Ovary (tissue), 9 donors: ENCODE measurements around the gene PRR19. TPM values are rescaled to one million over a fixed set of nuclear protein-coding genes. Genes with fewer than 3 reads are reported as not detected.

Experiments used
- DNase-seq, 5 donors: peaks; one replicate each; pipeline ENCODE4 v3.0.0-alpha.2; 2019 to 2020
- H3K27ac ChIP-seq, 2 donors: fragments of 200-600 bp; one replicate each; pipeline versions ENCODE4 v1.5.1 to v1.8.0; 2019 to 2022
- H3K27me3 ChIP-seq: fragments of 200-600 bp; one replicate; pipeline ENCODE4 v1.8.0; 2022
- H3K36me3 ChIP-seq: fragments of 200-600 bp; sonication (generic); one replicate; pipeline ENCODE4 v1.5.1; 2019
- H3K4me1 ChIP-seq: one replicate; pipeline ENCODE4 v1.8.1; 2013; ENCODE audit warnings: mild to moderate bottlenecking, moderate library complexity; ENCODE audit not compliant: insufficient read depth
- H3K4me3 ChIP-seq: fragments of 200-600 bp; sonication (generic); one replicate; pipeline ENCODE4 v1.5.1; 2017
- H3K9me3 ChIP-seq, 2 donors: fragments of 200-600 bp in 1 of 2; sonication (generic) in 1 of 2; one replicate each; pipeline versions ENCODE4 v1.5.1 to v1.8.1; 2013 to 2019; ENCODE audit warnings: mild to moderate bottlenecking in 1 of 2, moderate library complexity in 1 of 2
- EP300 ChIP-seq: sonication (generic); formaldehyde crosslinking; IDR thresholded peaks from one replicate; pipeline ENCODE4 v1.6.1; 2017; ENCODE audit warnings: antibody characterized with exemption
- POLR2A ChIP-seq: fragments of 450-650 bp; IDR thresholded peaks from one replicate; pipeline ENCODE4 v1.6.1; 2017; ENCODE audit warnings: antibody characterized with exemption, mild to moderate bottlenecking, moderate library complexity
- WGBS, 3 donors: extraction: QIAGEN DNeasy Blood & Tissue Kit in 1 of 3; methylation state at CpG; one replicate each; pipeline versions ENCODE4 v1.1.5 to v1.1.7; 2013 to 2017; 5-methylcytosine and 5-hydroxymethylcytosine counted together
- intact Hi-C, 4 donors: fragments of 100-400 bp; cut with DNase I; formaldehyde crosslinking; loops; one replicate each; pipeline versions ENCODE4 v1.11.0 to v1.15.1; 2022 to 2023
- microRNA-seq, 3 donors: library from miRNA; unstranded; fragments of <30 nt; microRNA quantifications; one replicate each; pipeline versions ENCODE4 to v1.2.0, GENCODE V29; 2019 to 2020
- polyA plus RNA-seq, 2 donors: library from polyadenylated mRNA; stranded (reverse); fragments of 200-250 nt in 1 of 2; fragments of 350-450 nt in 1 of 2; fragmentation: Illumina TruSeq in 1 of 2; extraction: RNeasy Lipid Tissue Mini Kit (QIAGEN cat#74804) in 1 of 2; gene quantifications; one replicate each; pipeline ENCODE4 v1.2.3, GENCODE V29; 2013 to 2014
- small RNA-seq: library from RNA; depleted of rRNA; stranded (forward); fragments of <200 nt; gene quantifications from one replicate; pipeline ENCODE3, GENCODE V24; 2016
- total RNA-seq, 7 donors: library from RNA; depleted of rRNA in 2 of 7; stranded (reverse); fragments of >200 nt in 2 of 7; fragmentation: NEBNext Ultra II Directional in 3 of 7; extraction: Animal tissue kit (Norgen Biotek cat#: 25700) in 3 of 7; gene quantifications; one replicate each; pipeline versions ENCODE4 v1.1.0 to v1.2.4, GENCODE V29; 2016 to 2023
- TF ChIP-seq, protein P1 (sequence below), 3 donors: fragments of 450-650 bp in 2 of 3; fragments of 200-600 bp in 1 of 3; IDR thresholded peaks; one replicate each; pipeline versions ENCODE4 v1.5.1 to v1.8.0; 2016 to 2022; ENCODE audit warnings: antibody characterized with exemption in 3 of 3, mild to moderate bottlenecking in 1 of 3
- donor health status: DM: no; HTN: no; CAD: no; lungs with moderate emphysema.
- donor health status: DM: no; HTN: no; CAD: no.
- donor health status: Bipolar disorder and iron deficiency.
- donor health status: DM: yes; HTN: yes; CAD: no.
- donor health status: DM: no; HTN: no; CAD: no.
- donor health status: DM: yes; HTN: yes; CAD: no.

PRR19 gene
- total and polyA plus RNA-seq, 9 donors = 0.58 to 2.9 (median 0.77) TPM; not detected in 2

- H3K27ac ChIP-seq = no peak overlapping the region
- no peak overlapping the region for H3K4me3 ChIP-seq
- 90 to 94% (median 91%) methylated on average over 19 to 29 of the region's 29 CpGs for WGBS, 3 donors
- H3K27me3 ChIP-seq = no peaks in the 10 kb centered on the region
- H3K4me1 ChIP-seq = no peaks in the 10 kb centered on the region
- intact Hi-C loops = no loop called here
- H3K9me3 ChIP-seq = no peaks in the 10 kb centered on the region
- H3K36me3 ChIP-seq = no peaks in the 10 kb centered on the region
- TF ChIP-seq EP300 (no peak), POLR2A (no peak)
- TF ChIP-seq, protein P1, sequence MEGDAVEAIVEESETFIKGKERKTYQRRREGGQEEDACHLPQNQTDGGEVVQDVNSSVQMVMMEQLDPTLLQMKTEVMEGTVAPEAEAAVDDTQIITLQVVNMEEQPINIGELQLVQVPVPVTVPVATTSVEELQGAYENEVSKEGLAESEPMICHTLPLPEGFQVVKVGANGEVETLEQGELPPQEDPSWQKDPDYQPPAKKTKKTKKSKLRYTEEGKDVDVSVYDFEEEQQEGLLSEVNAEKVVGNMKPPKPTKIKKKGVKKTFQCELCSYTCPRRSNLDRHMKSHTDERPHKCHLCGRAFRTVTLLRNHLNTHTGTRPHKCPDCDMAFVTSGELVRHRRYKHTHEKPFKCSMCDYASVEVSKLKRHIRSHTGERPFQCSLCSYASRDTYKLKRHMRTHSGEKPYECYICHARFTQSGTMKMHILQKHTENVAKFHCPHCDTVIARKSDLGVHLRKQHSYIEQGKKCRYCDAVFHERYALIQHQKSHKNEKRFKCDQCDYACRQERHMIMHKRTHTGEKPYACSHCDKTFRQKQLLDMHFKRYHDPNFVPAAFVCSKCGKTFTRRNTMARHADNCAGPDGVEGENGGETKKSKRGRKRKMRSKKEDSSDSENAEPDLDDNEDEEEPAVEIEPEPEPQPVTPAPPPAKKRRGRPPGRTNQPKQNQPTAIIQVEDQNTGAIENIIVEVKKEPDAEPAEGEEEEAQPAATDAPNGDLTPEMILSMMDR (IDR thresholded peaks at IDR 0.05) = no peak
- no peak for DNase-seq
Observed at GRCh38 chr19:42353341-42354015, 51.5 kb downstream of the PRR19 start.

GRCh38 chr19:42355896-42356295 is 54.0 kb downstream of the PRR19 start:
- H3K36me3 ChIP-seq = no peaks in the 10 kb centered on the region
- H3K4me3 ChIP-seq = no peak overlapping the region
- no peaks in the 10 kb centered on the region for H3K9me3 ChIP-seq
- H3K27ac ChIP-seq = no peak overlapping the region
- H3K4me1 ChIP-seq = no peaks in the 10 kb centered on the region
- 91 to 98% (median 94%) methylated on average over 9 to 12 of the region's 12 CpGs for WGBS, 3 donors
- H3K27me3 ChIP-seq = no peaks in the 10 kb centered on the region
- TF ChIP-seq EP300 = no peak
- no peak for TF ChIP-seq POLR2A
- TF ChIP-seq, protein P1 (IDR thresholded peaks at IDR 0.05) = no peak
- DNase-seq = no peak
- intact Hi-C loops = no loop called here

GRCh38 chr19:42356686-42357085 is 54.8 kb downstream of the PRR19 start:
- Histone ChIP-seq H3K4me3 (no peak overlapping the region), H3K36me3 (no peaks in the 10 kb centered on the region)

GRCh38 chr19:42357290-42357689 is 55.4 kb downstream of the PRR19 start:
- Histone ChIP-seq H3K4me1 (no peaks in the 10 kb centered on the region), H3K27me3 (no peaks in the 10 kb centered on the region), H3K36me3 (no peaks in the 10 kb centered on the region), H3K9me3 (no peaks in the 10 kb centered on the region), H3K27ac (no peak overlapping the region), H3K4me3 (no peak overlapping the region)
- TF ChIP-seq EP300 = no peak
- TF ChIP-seq, protein P1 (IDR thresholded peaks at IDR 0.05) = no peak
- TF ChIP-seq POLR2A = no peak
- intact Hi-C loops = no loop called here
- 77 to 80% (median 79%) methylated on average over 12 of the region's 12 CpGs for WGBS, 3 donors
- no peak for DNase-seq

More at GRCh38 chr19:42356686-42357085, 54.8 kb downstream of the PRR19 start:
- Histone ChIP-seq H3K27ac (no peak overlapping the region), H3K4me1 (no peaks in the 10 kb centered on the region), H3K27me3 (no peaks in the 10 kb centered on the region), H3K9me3 (no peaks in the 10 kb centered on the region)
- DNase-seq = no peak
- intact Hi-C loops = no loop called here
- 96 to 98% (median 97%) methylated on average over 15 of the region's 15 CpGs for WGBS, 3 donors
- TF ChIP-seq POLR2A = no peak
- no peak for TF ChIP-seq EP300
- TF ChIP-seq, protein P1 (IDR thresholded peaks at IDR 0.05) = no peak

Small RNAs within 50 kb of the gene (microRNA-seq; reads per million reads assigned to microRNA genes)
- 0 reads per million in 3 donors for gene MIR8077

Small RNAs within 50 kb of the gene (small RNA-seq; reads per million reads assigned to genes)
- gene MIR8077 = not detected

Other genes starting within 250 kb of the PRR19 start
- gene GRIK5, start 231.9 kb upstream of the PRR19 start, total RNA-seq = 10 to 100 TPM in 2 of 7 donors, 1 to 10 TPM in 5; 1.7 to 16.3 (median 3.7) TPM
- gene GRIK5, start 231.9 kb upstream of the PRR19 start, polyA plus RNA-seq = 1 to 10 TPM; 2.9 to 5.3 TPM
- gene ZNF574, start 226.0 kb upstream of the PRR19 start, total RNA-seq = 10 to 100 TPM; 10.3 to 24.6 (median 18.2) TPM
- gene ZNF574, start 226.0 kb upstream of the PRR19 start, polyA plus RNA-seq = 10 to 100 TPM in 1 of 2 donors, 1 to 10 TPM in 1; 2.4 to 14.9 TPM
- 1 to 10 TPM in 4 of 7 donors, under 1 TPM in 2, not detected in 1; 0.72 to 4.3 (median 1.4) TPM for gene POU2F2, start 169.7 kb upstream of the PRR19 start, total RNA-seq
- 1 to 10 TPM in 1 of 2 donors, under 1 TPM in 1; 0.52 to 1.2 TPM for gene POU2F2, start 169.7 kb upstream of the PRR19 start, polyA plus RNA-seq
- 10 to 100 TPM; 14.9 to 36.8 (median 25.1) TPM for gene DEDD2, start 84.5 kb upstream of the PRR19 start, total RNA-seq
- 10 to 100 TPM in 1 of 2 donors, 1 to 10 TPM in 1; 8.3 to 33.1 TPM for gene DEDD2, start 84.5 kb upstream of the PRR19 start, polyA plus RNA-seq
- 10 to 100 TPM in 5 of 7 donors, 1 to 10 TPM in 2; 2.4 to 17.9 (median 12.9) TPM for gene ZNF526, start 81.8 kb upstream of the PRR19 start, total RNA-seq
- 1 to 10 TPM; 5.0 to 6.5 TPM for gene ZNF526, start 81.8 kb upstream of the PRR19 start, polyA plus RNA-seq
- gene GSK3A, start 59.5 kb upstream of the PRR19 start, total RNA-seq = 10 to 100 TPM; 16.0 to 40.9 (median 34.9) TPM
- 10 to 100 TPM; 31.9 to 38.3 TPM for gene GSK3A, start 59.5 kb upstream of the PRR19 start, polyA plus RNA-seq
- gene ERF, start 47.0 kb upstream of the PRR19 start, total RNA-seq = 100 to 1,000 TPM in 1 of 7 donors, 10 to 100 TPM in 6; 23.1 to 110 (median 76.6) TPM
- 10 to 100 TPM; 31.7 to 51.0 TPM for gene ERF, start 47.0 kb upstream of the PRR19 start, polyA plus RNA-seq
- 100 to 1,000 TPM in 4 of 7 donors, 10 to 100 TPM in 3; 24.6 to 139 (median 113) TPM for gene CIC, start 32.9 kb upstream of the PRR19 start, total RNA-seq
- gene CIC, start 32.9 kb upstream of the PRR19 start, polyA plus RNA-seq = 10 to 100 TPM in 1 of 2 donors, 1 to 10 TPM in 1; 6.6 to 71.0 TPM
- gene PAFAH1B3, start 492 bp downstream of the PRR19 start, total RNA-seq = 10 to 100 TPM; 15.8 to 40.2 (median 20.6) TPM
- 10 to 100 TPM in 1 of 2 donors, 1 to 10 TPM in 1; 4.1 to 23.4 TPM for gene PAFAH1B3, start 492 bp downstream of the PRR19 start, polyA plus RNA-seq
- gene TMEM145, start 11.2 kb downstream of the PRR19 start, total RNA-seq = 1 to 10 TPM in 1 of 7 donors, under 1 TPM in 4, not detected in 2; 0.20 to 1.7 (median 0.31) TPM
- under 1 TPM in 1 of 2 donors, not detected in 1; 0.08 TPM for gene TMEM145, start 11.2 kb downstream of the PRR19 start, polyA plus RNA-seq
- 10 to 100 TPM; 11.0 to 31.6 (median 27.0) TPM for gene MEGF8, start 23.5 kb downstream of the PRR19 start, total RNA-seq
- gene MEGF8, start 23.5 kb downstream of the PRR19 start, polyA plus RNA-seq = 10 to 100 TPM; 17.8 to 21.6 TPM
- gene CNFN, start 88.2 kb downstream of the PRR19 start, total RNA-seq = not detected
- under 1 TPM; 0.47 to 0.91 TPM for gene CNFN, start 88.2 kb downstream of the PRR19 start, polyA plus RNA-seq
- 10 to 100 TPM in 3 of 7 donors, 1 to 10 TPM in 4; 2.3 to 15.1 (median 5.4) TPM for gene LIPE, start 125.3 kb downstream of the PRR19 start, total RNA-seq
- 1 to 10 TPM; 1.7 to 7.9 TPM for gene LIPE, start 125.3 kb downstream of the PRR19 start, polyA plus RNA-seq
- under 1 TPM in 2 of 7 donors, not detected in 5; 0.32 to 0.46 TPM for gene CXCL17, start 140.8 kb downstream of the PRR19 start, total RNA-seq
- gene CXCL17, start 140.8 kb downstream of the PRR19 start, polyA plus RNA-seq = not detected
- gene CEACAM1, start 226.3 kb downstream of the PRR19 start, total RNA-seq = 1 to 10 TPM in 6 of 7 donors, under 1 TPM in 1; 0.92 to 3.8 (median 2.8) TPM
- gene CEACAM1, start 226.3 kb downstream of the PRR19 start, polyA plus RNA-seq = 1 to 10 TPM; 1.4 to 7.3 TPM